Measurements from ENCODE around the gene ZNF184. TPM values are rescaled to one million over a fixed set of nuclear protein-coding genes. Genes with fewer than 3 reads are reported as not detected.

Gene ZNF184
- total and polyA plus RNA-seq, 9 of the 15 experiments (the other 6 are each of a cell fraction or from before 2014, with no cell fraction given) = 7.6 to 22.2 (median 12.8) TPM

DNA sequence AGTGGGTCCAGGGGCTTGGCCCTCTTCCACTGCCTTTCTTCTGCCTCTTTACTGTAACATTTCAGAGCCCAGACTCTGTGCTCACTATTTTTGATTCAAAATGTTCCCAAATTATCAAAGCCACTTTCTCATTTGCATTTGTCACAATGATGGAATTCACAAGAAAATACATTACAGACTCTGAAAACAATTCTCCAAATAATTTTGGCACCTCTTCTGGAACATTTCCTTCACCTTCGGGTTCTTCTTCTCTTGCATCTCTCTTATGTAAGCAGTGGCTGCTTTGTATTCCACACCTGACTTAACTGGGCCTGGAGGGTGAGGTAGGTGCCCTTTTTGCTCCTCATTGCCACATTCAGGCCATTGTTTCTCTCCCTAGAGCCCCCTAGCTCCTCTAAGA is 30.0 kb downstream of the ZNF184 start:
- Histone ChIP-seq H3K4me2 (ENCODE audit: insufficient read depth, low read length) (no peak overlapping the region), H3K9me3 (replicated peaks; ENCODE audit: control insufficient read depth, insufficient read depth, low read depth, low read length) (no peaks in the 10 kb centered on the region), H3K4me3 (no peak overlapping the region), H3K27me3 (ENCODE audit: control insufficient read depth in 2 of 2, insufficient read depth in 2 of 2, low read length in 2 of 2) (no peaks in the 10 kb centered on the region), H3K9me1 (ENCODE audit: control insufficient read depth, insufficient read depth, low read length) (no peaks in the 10 kb centered on the region), H3K27ac (ENCODE audit: extremely low read depth, low read depth, low read length) (no peak overlapping the region), H3K4me1 (replicated peaks in 1 of 2; ENCODE audit: control insufficient read depth in 2 of 2, insufficient read depth in 2 of 2, low read length in 2 of 2) (no peaks in the 10 kb centered on the region), H2AFZ (ENCODE audit: low read depth, low read length) (no peak overlapping the region), H3K79me2 (ENCODE audit: control insufficient read depth, insufficient read depth, low read length) (no peaks in the 10 kb centered on the region), H3K36me3 (ENCODE audit: control insufficient read depth, insufficient read depth, low read length) (no peaks in the 10 kb centered on the region), H4K20me1 (replicated peaks; ENCODE audit: control insufficient read depth, insufficient read depth, low read length) (no peaks in the 10 kb centered on the region), H3K9ac (ENCODE audit: insufficient read depth in 1 of 2, low read depth in 2 of 2, low read length in 2 of 2) (no peak overlapping the region)
- TF ChIP-seq ZNF780A (CRISPR knock-in tag; IDR thresholded peaks at IDR 0.05) (no peak), ZNF12 (CRISPR knock-in tag; IDR thresholded peaks at IDR 0.05) (no peak)
- ChIA-PET POLR2A (interaction anchor here (0.6 kb wide), 1 partner anchor 52 kb away, joined by 3 read pairs; no protein-coding TSS in a partner anchor), CTCF (ENCODE audit: low intra/inter-chr PET ratio) (no interaction called here)
- no peak for DNase-seq (ENCODE audit: extremely low read depth in 1 of 4, low spot score in 3 of 4)
- intact Hi-C loops (cut with micrococcal nuclease) (no loop called here), in situ Hi-C loops (cut with MboI) (no loop called here)
- BruUV-seq (replicated peaks) = no TSS peak
- FAIRE-seq = no peak
- ATAC-seq = no peak
- 5% methylated on average over 1 of the region's 1 CpG for WGBS (ENCODE audit: insufficient coverage, low coverage, missing lambda C conversion rate)

DNA sequence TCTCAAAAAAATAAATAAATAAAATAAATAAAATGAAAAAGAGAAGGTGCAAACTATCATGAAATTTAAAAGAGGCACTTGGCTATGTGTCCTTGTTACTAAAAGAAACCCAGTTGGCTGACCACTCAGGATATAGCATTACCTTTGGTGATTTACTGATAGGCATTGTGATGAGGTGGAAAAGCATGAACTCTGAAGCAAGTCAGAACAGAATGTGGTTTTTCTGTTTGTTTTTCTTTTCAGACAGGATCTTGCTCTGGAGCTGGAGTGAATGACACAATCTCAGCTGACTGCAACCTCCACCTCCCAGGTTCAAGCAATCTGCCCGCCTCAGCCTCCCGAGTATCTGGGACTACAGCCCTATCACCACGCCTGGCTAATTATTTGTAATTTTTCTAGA is 31.9 kb downstream of the ZNF184 start:
- CTCF ChIA-PET (ENCODE audit: low intra/inter-chr PET ratio) = no interaction called here
- ATAC-seq (no peak), DNase-seq (ENCODE audit: extremely low read depth in 1 of 4, low spot score in 3 of 4) (no peak), FAIRE-seq (no peak)
- Histone ChIP-seq H3K4me1 (replicated peaks in 1 of 2; ENCODE audit: control insufficient read depth in 2 of 2, insufficient read depth in 2 of 2, low read length in 2 of 2) (no peaks in the 10 kb centered on the region), H2AFZ (ENCODE audit: low read depth, low read length) (no peak overlapping the region), H3K9me3 (replicated peaks; ENCODE audit: control insufficient read depth, insufficient read depth, low read depth, low read length) (no peaks in the 10 kb centered on the region), H3K36me3 (ENCODE audit: control insufficient read depth, insufficient read depth, low read length) (no peaks in the 10 kb centered on the region), H3K9ac (ENCODE audit: insufficient read depth in 1 of 2, low read depth in 2 of 2, low read length in 2 of 2) (no peak overlapping the region), H3K4me3 (no peak overlapping the region), H4K20me1 (replicated peaks; ENCODE audit: control insufficient read depth, insufficient read depth, low read length) (no peaks in the 10 kb centered on the region), H3K4me2 (ENCODE audit: insufficient read depth, low read length) (no peak overlapping the region), H3K27me3 (ENCODE audit: control insufficient read depth in 2 of 2, insufficient read depth in 2 of 2, low read length in 2 of 2) (no peaks in the 10 kb centered on the region), H3K79me2 (ENCODE audit: control insufficient read depth, insufficient read depth, low read length) (no peaks in the 10 kb centered on the region), H3K27ac (ENCODE audit: extremely low read depth, low read depth, low read length) (no peak overlapping the region), H3K9me1 (ENCODE audit: control insufficient read depth, insufficient read depth, low read length) (no peaks in the 10 kb centered on the region)
- WGBS (ENCODE audit: insufficient coverage, low coverage, missing lambda C conversion rate) = 68% methylated on average over 3 of the region's 3 CpGs
- BruUV-seq (replicated peaks) = no TSS peak
- in situ Hi-C loops (cut with MboI) (no loop called here), intact Hi-C loops (cut with micrococcal nuclease) (no loop called here)
- TF ChIP-seq ZNF445 (CRISPR knock-in tag; IDR thresholded peaks at IDR 0.05; ENCODE audit: low read depth) (no peak), SIRT6 (IDR thresholded peaks at IDR 0.05; ENCODE audit: low read depth, low read length) (no peak), ZNF140 (CRISPR knock-in tag; IDR thresholded peaks at IDR 0.05) (no peak), ZNF311 (CRISPR knock-in tag; IDR thresholded peaks at IDR 0.05) (no peak)
- TF ChIP-seq, protein P1, sequence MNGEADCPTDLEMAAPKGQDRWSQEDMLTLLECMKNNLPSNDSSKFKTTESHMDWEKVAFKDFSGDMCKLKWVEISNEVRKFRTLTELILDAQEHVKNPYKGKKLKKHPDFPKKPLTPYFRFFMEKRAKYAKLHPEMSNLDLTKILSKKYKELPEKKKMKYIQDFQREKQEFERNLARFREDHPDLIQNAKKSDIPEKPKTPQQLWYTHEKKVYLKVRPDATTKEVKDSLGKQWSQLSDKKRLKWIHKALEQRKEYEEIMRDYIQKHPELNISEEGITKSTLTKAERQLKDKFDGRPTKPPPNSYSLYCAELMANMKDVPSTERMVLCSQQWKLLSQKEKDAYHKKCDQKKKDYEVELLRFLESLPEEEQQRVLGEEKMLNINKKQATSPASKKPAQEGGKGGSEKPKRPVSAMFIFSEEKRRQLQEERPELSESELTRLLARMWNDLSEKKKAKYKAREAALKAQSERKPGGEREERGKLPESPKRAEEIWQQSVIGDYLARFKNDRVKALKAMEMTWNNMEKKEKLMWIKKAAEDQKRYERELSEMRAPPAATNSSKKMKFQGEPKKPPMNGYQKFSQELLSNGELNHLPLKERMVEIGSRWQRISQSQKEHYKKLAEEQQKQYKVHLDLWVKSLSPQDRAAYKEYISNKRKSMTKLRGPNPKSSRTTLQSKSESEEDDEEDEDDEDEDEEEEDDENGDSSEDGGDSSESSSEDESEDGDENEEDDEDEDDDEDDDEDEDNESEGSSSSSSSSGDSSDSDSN (IDR thresholded peaks at IDR 0.05; ENCODE audit: borderline replicate concordance in 1 of 2, low read depth in 2 of 2, low read length in 2 of 2) = no peak
- TF ChIP-seq, protein P2, sequence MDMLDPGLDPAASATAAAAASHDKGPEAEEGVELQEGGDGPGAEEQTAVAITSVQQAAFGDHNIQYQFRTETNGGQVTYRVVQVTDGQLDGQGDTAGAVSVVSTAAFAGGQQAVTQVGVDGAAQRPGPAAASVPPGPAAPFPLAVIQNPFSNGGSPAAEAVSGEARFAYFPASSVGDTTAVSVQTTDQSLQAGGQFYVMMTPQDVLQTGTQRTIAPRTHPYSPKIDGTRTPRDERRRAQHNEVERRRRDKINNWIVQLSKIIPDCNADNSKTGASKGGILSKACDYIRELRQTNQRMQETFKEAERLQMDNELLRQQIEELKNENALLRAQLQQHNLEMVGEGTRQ (CRISPR knock-in tag; IDR thresholded peaks at IDR 0.05) = no peak
- POLR2A ChIA-PET = interaction anchor here (0.6 to 1.5 kb wide), 2 partner anchors 15 to 83 kb away, joined by 3 read pairs; no protein-coding TSS in a partner anchor

Data from K562 (cell line).